Measurements from ENCODE around the gene GNB4.

DNA sequence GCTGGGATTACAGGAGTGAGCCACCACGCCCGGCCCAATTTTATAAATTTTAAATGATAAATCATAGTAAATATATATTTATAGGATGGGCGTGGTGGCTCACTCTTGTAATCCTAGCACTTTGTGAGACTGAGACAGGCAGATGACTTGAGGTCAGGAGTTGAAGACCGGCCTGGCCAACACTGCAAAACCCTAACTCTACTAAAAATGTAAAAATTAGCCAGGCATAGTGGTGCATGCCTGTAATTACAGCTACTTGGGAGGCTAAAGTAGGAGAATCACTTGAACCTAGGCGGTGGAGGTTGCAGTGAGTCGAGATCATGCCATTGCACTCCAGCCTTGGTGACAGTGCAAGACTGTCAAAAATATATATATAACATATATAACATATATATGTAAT, 77.3 kb downstream of the GNB4 start:
- no peak for TF ChIP-seq EZH2 (IDR thresholded peaks at IDR 0.05; ENCODE audit: low read depth, low read length, severe bottlenecking)
- TF ChIP-seq, protein P1, sequence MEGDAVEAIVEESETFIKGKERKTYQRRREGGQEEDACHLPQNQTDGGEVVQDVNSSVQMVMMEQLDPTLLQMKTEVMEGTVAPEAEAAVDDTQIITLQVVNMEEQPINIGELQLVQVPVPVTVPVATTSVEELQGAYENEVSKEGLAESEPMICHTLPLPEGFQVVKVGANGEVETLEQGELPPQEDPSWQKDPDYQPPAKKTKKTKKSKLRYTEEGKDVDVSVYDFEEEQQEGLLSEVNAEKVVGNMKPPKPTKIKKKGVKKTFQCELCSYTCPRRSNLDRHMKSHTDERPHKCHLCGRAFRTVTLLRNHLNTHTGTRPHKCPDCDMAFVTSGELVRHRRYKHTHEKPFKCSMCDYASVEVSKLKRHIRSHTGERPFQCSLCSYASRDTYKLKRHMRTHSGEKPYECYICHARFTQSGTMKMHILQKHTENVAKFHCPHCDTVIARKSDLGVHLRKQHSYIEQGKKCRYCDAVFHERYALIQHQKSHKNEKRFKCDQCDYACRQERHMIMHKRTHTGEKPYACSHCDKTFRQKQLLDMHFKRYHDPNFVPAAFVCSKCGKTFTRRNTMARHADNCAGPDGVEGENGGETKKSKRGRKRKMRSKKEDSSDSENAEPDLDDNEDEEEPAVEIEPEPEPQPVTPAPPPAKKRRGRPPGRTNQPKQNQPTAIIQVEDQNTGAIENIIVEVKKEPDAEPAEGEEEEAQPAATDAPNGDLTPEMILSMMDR (IDR thresholded peaks at IDR 0.05; ENCODE audit: control extremely low read depth in 1 of 3, insufficient read depth in 1 of 3, low read depth in 1 of 3, low read length in 3 of 3) = no peak

All from H1 (cell line).